ENCODE measurements around the gene MOSPD3.

Gene MOSPD3

GRCh38 chr7:100575206-100575631 is 37.1 kb upstream of the MOSPD3 start:
- DNase-seq (ENCODE audit: low read depth, low spot score) = no peak
- no peak for TF ChIP-seq CTCF (IDR thresholded peaks at IDR 0.05; ENCODE audit: insufficient read depth, low read length, missing control alignments)
- no peak overlapping the region for H3K4me3 ChIP-seq (ENCODE audit: low read depth, low read length)
- POLR2A ChIA-PET = interaction anchor here (1.0 kb wide), 1 partner anchor 9 kb away, joined by 4 read pairs; no protein-coding TSS in a partner anchor
- CTCF ChIA-PET = no interaction called here

- ChIA-PET POLR2A (interaction anchor here (1.0 kb wide), 1 partner anchor 9 kb away, joined by 4 read pairs; no protein-coding TSS in a partner anchor), CTCF (interaction anchor here (1.0 to 2.6 kb wide), 2 partner anchors 11 to 93 kb away, joined by 3 to 18 read pairs; no protein-coding TSS in a partner anchor)
These were observed 36.5 kb upstream of the MOSPD3 start for GRCh38 chr7:100575746-100576383.

GRCh38 chr7:100576384-100576993 is 35.9 kb upstream of the MOSPD3 start:
- no peak for DNase-seq (ENCODE audit: low read depth, low spot score)
- POLR2A ChIA-PET = interaction anchor here (1.0 kb wide), 1 partner anchor 8 kb away, joined by 4 read pairs; no protein-coding TSS in a partner anchor
- CTCF ChIA-PET = interaction anchor here (1.0 to 2.6 kb wide), 2 partner anchors 12 to 94 kb away, joined by 3 to 18 read pairs; no protein-coding TSS in a partner anchor
- TF ChIP-seq CTCF (IDR thresholded peaks at IDR 0.05; ENCODE audit: insufficient read depth, low read length, missing control alignments) = no peak
- H3K4me3 ChIP-seq (ENCODE audit: low read depth, low read length) = no peak overlapping the region

More at GRCh38 chr7:100575746-100576383, 36.5 kb upstream of the MOSPD3 start:
- DNase-seq (ENCODE audit: low read depth, low spot score) = no peak
- TF ChIP-seq CTCF (IDR thresholded peaks at IDR 0.05; ENCODE audit: insufficient read depth, low read length, missing control alignments) = no peak
- H3K4me3 ChIP-seq (ENCODE audit: low read depth, low read length) = no peak overlapping the region

- CTCF ChIA-PET = interaction anchor here (2.6 kb wide), 1 partner anchor 13 kb away, joined by 18 read pairs; no protein-coding TSS in a partner anchor
- H3K4me3 ChIP-seq (ENCODE audit: low read depth, low read length) = no peak overlapping the region
- DNase-seq (ENCODE audit: low read depth, low spot score) = no peak
- TF ChIP-seq CTCF (IDR thresholded peaks at IDR 0.05; ENCODE audit: insufficient read depth, low read length, missing control alignments) = no peak
- POLR2A ChIA-PET = interaction anchor here (1.9 kb wide), 1 partner anchor 9 kb away, joined by 7 read pairs; the partner anchor contains the start of genes FBXO24 and LRCH4
These were observed 35.2 kb upstream of the MOSPD3 start for GRCh38 chr7:100577103-100577502.

- H3K4me3 ChIP-seq (ENCODE audit: low read depth, low read length) = no peak overlapping the region
- POLR2A ChIA-PET = interaction anchor here (1.9 kb wide), 1 partner anchor 9 kb away, joined by 7 read pairs; the partner anchor contains the start of genes FBXO24 and LRCH4
These were observed 34.8 kb upstream of the MOSPD3 start for GRCh38 chr7:100577507-100577906.

More at GRCh38 chr7:100577507-100577906, 34.8 kb upstream of the MOSPD3 start:
- CTCF ChIA-PET = interaction anchor here (0.7 to 2.6 kb wide), 3 partner anchors 13 to 18 kb away, joined by 3 to 18 read pairs (median 4); no protein-coding TSS in a partner anchor
- no peak for DNase-seq (ENCODE audit: low read depth, low spot score)
- no peak for TF ChIP-seq CTCF (IDR thresholded peaks at IDR 0.05; ENCODE audit: insufficient read depth, low read length, missing control alignments)

Measured in AG04449 (cell line).